MM.1S (cell line): ENCODE data around the gene GATAD2B.
"Not testable (repeated sequence)": the region's sequence is repeated elsewhere in the genome, so short reads cannot be mapped to it uniquely, and the experiment has no call there.

Experiments
- DNase-seq: peaks from one replicate; pipeline ENCODE4 v3.0.0-alpha.2; 2015
- H2AFZ ChIP-seq: fragments of 300-600 bp; sonication (generic); 2 replicates; pipeline ENCODE4 v1.6.0; 2016; ENCODE audit warnings: antibody characterized with exemption, low read length
- H3F3A ChIP-seq: fragments of 300-600 bp; sonication (generic); 2 replicates; pipeline ENCODE4 v1.6.1; 2016; ENCODE audit warnings: mild to moderate bottlenecking, antibody characterized with exemption, low read length, moderate library complexity, mixed read lengths; ENCODE audit not compliant: insufficient read depth
- H3K27ac ChIP-seq: fragments of 300-600 bp; sonication (generic); 2 replicates; pipeline ENCODE4 v1.5.1; 2016; ENCODE audit warnings: mild to moderate bottlenecking, low read length
- H3K27me3 ChIP-seq: fragments of 300-600 bp; sonication (generic); replicated peaks from 2 replicates; pipeline ENCODE4 v1.6.0; 2016; ENCODE audit warnings: low read length; ENCODE audit not compliant: insufficient read depth
- H3K36me3 ChIP-seq: fragments of 300-600 bp; sonication (generic); replicated peaks from 2 replicates; pipeline ENCODE4 v1.6.1; 2016; ENCODE audit warnings: mild to moderate bottlenecking, low read length, mixed read lengths; ENCODE audit not compliant: insufficient read depth
- H3K4me1 ChIP-seq: fragments of 300-600 bp; sonication (generic); 2 replicates; pipeline ENCODE4 v1.6.1; 2016; ENCODE audit warnings: low read length, mixed read lengths
- H3K4me2 ChIP-seq: fragments of 300-600 bp; sonication (generic); 2 replicates; pipeline ENCODE4 v1.6.0; 2016; ENCODE audit warnings: low read depth, low read length
- H3K4me3 ChIP-seq: fragments of 300-600 bp; sonication (generic); 2 replicates; pipeline ENCODE4 v1.5.1; 2016; ENCODE audit warnings: low read length, mixed read lengths
- H3K79me2 ChIP-seq: fragments of 300-600 bp; sonication (generic); 2 replicates; pipeline ENCODE4 v1.6.1; 2016; ENCODE audit warnings: mixed run types, low read length, mixed read lengths
- H3K9ac ChIP-seq: fragments of 300-600 bp; sonication (generic); 2 replicates; pipeline ENCODE4 v1.6.1; 2016; ENCODE audit warnings: low read length, mixed read lengths
- H3K9me2 ChIP-seq: fragments of 300-600 bp; sonication (generic); replicated peaks from 2 replicates; pipeline ENCODE4 v1.6.1; 2016; ENCODE audit warnings: mild to moderate bottlenecking, low read length, mixed read lengths; ENCODE audit not compliant: insufficient read depth
- H3K9me3 ChIP-seq: fragments of 300-600 bp; sonication (generic); replicated peaks from 2 replicates; pipeline ENCODE4 v1.6.1; 2016; ENCODE audit warnings: mild to moderate bottlenecking, low read length, mixed read lengths; ENCODE audit not compliant: insufficient read depth
- H4K20me1 ChIP-seq: fragments of 300-600 bp; sonication (generic); 2 replicates; pipeline ENCODE4 v1.6.1; 2016; ENCODE audit warnings: mild to moderate bottlenecking, low read length, moderate library complexity, mixed read lengths; ENCODE audit not compliant: insufficient read depth
- CTCF ChIP-seq: fragments of 300-600 bp; sonication (generic); IDR thresholded peaks from 2 replicates; pipeline ENCODE4 v1.5.1; 2016; ENCODE audit warnings: antibody characterized with exemption, low read length, mixed read lengths
- EZH2 ChIP-seq: fragments of 300-600 bp; sonication (generic); optimal IDR thresholded peaks from 2 replicates; pipeline ENCODE3; 2017; ENCODE audit warnings: low read depth, mild to moderate bottlenecking, antibody characterized with exemption, low read length, mixed read lengths
- EZH2phosphoT487 ChIP-seq: fragments of 300-600 bp; sonication (generic); IDR thresholded peaks from 2 replicates; pipeline ENCODE4 v1.6.1; 2018; ENCODE audit warnings: antibody characterized with exemption, low read length

The GATAD2B gene

GRCh38 chr1:153768316-153769181, 154.2 kb downstream of the GATAD2B start:
- Histone ChIP-seq H4K20me1 (no peaks in the 10 kb centered on the region), H3K36me3 (no peaks in the 10 kb centered on the region), H3K4me2 (no peak overlapping the region), H3F3A (no peaks in the 10 kb centered on the region; the same call in 1 of the 2 replicates), H3K27ac (no peak overlapping the region), H3K4me3 (no peak overlapping the region), H3K9ac (no peak overlapping the region), H3K27me3 (no peaks in the 10 kb centered on the region), H3K9me3 (no peaks in the 10 kb centered on the region), H3K9me2 (no peaks in the 10 kb centered on the region), H3K79me2 (no peaks in the 10 kb centered on the region), H2AFZ (no peak overlapping the region), H3K4me1 (no peaks in the 10 kb centered on the region)
- TF ChIP-seq CTCF = no peak
- no peak for DNase-seq

GRCh38 chr1:153767519-153767918, 155.3 kb downstream of the GATAD2B start:
- H3K27ac ChIP-seq = no peak overlapping the region
- no peaks in the 10 kb centered on the region for H3K9me3 ChIP-seq
- H3K4me2 ChIP-seq = no peak overlapping the region
- no peaks in the 10 kb centered on the region for H3K27me3 ChIP-seq
- no peak overlapping the region for H3K4me3 ChIP-seq
- H3K9ac ChIP-seq = no peak overlapping the region
- no peaks in the 10 kb centered on the region for H3K9me2 ChIP-seq
- H3K4me1 ChIP-seq = no peaks in the 10 kb centered on the region
- no peaks in the 10 kb centered on the region for H3K79me2 ChIP-seq
- no peak for TF ChIP-seq EZH2
- no peak for TF ChIP-seq CTCF
- no peak for TF ChIP-seq EZH2phosphoT487
- H3K36me3 ChIP-seq = no peaks in the 10 kb centered on the region
- H3F3A ChIP-seq = no peaks in the 10 kb centered on the region
- H2AFZ ChIP-seq = no peak overlapping the region
- no peak for DNase-seq
- no peaks in the 10 kb centered on the region for H4K20me1 ChIP-seq

- H3K4me1 ChIP-seq, H3K36me3 ChIP-seq, H3K9me3 ChIP-seq, H3K9ac ChIP-seq, H3K79me2 ChIP-seq, H3K4me3 ChIP-seq, H3F3A ChIP-seq, H2AFZ ChIP-seq, H3K4me2 ChIP-seq, H4K20me1 ChIP-seq, H3K27ac ChIP-seq, H3K9me2 ChIP-seq, DNase-seq, H3K27me3 ChIP-seq: not testable (repeated sequence)
Observed at GRCh38 chr1:153766663-153767062, 156.1 kb downstream of the GATAD2B start.

- H3K4me1 ChIP-seq = no peaks in the 10 kb centered on the region
- H3F3A ChIP-seq = no peaks in the 10 kb centered on the region
- no peaks in the 10 kb centered on the region for H3K79me2 ChIP-seq
- H3K27ac ChIP-seq = no peak overlapping the region
- no peaks in the 10 kb centered on the region for H3K9me2 ChIP-seq
- H4K20me1 ChIP-seq = no peaks in the 10 kb centered on the region
- H3K36me3 ChIP-seq = no peaks in the 10 kb centered on the region
- H3K4me2 ChIP-seq = no peak overlapping the region
- H3K27me3 ChIP-seq = no peaks in the 10 kb centered on the region
- H3K9ac ChIP-seq = no peak overlapping the region
- no peak overlapping the region for H3K4me3 ChIP-seq
- no peak overlapping the region for H2AFZ ChIP-seq
- no peaks in the 10 kb centered on the region for H3K9me3 ChIP-seq
- no peak for DNase-seq
- TF ChIP-seq CTCF = no peak
- no peak for TF ChIP-seq EZH2
- TF ChIP-seq EZH2phosphoT487 = no peak
Observed at GRCh38 chr1:153764310-153764709, 158.5 kb downstream of the GATAD2B start.
